Measurements from ENCODE around the gene NKAIN2.

Gene NKAIN2

GRCh38 chr6:124677874-124678273, 874.2 kb downstream of the NKAIN2 start:
- ATAC-seq, result no peak
- TF ChIP-seq, protein P1, sequence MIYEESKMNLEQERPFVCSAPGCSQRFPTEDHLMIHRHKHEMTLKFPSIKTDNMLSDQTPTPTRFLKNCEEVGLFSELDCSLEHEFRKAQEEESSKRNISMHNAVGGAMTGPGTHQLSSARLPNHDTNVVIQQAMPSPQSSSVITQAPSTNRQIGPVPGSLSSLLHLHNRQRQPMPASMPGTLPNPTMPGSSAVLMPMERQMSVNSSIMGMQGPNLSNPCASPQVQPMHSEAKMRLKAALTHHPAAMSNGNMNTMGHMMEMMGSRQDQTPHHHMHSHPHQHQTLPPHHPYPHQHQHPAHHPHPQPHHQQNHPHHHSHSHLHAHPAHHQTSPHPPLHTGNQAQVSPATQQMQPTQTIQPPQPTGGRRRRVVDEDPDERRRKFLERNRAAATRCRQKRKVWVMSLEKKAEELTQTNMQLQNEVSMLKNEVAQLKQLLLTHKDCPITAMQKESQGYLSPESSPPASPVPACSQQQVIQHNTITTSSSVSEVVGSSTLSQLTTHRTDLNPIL (CRISPR knock-in tag; IDR thresholded peaks at IDR 0.05; ENCODE audit: low read depth), result no peak
- TF ChIP-seq, protein P2, sequence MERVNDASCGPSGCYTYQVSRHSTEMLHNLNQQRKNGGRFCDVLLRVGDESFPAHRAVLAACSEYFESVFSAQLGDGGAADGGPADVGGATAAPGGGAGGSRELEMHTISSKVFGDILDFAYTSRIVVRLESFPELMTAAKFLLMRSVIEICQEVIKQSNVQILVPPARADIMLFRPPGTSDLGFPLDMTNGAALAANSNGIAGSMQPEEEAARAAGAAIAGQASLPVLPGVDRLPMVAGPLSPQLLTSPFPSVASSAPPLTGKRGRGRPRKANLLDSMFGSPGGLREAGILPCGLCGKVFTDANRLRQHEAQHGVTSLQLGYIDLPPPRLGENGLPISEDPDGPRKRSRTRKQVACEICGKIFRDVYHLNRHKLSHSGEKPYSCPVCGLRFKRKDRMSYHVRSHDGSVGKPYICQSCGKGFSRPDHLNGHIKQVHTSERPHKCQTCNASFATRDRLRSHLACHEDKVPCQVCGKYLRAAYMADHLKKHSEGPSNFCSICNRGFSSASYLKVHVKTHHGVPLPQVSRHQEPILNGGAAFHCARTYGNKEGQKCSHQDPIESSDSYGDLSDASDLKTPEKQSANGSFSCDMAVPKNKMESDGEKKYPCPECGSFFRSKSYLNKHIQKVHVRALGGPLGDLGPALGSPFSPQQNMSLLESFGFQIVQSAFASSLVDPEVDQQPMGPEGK (CRISPR knock-in tag; IDR thresholded peaks at IDR 0.05; ENCODE audit: borderline replicate concordance), result no peak
- no peak for TF ChIP-seq GLIS3 (CRISPR knock-in tag; IDR thresholded peaks at IDR 0.05)
- no peak for TF ChIP-seq TSHZ2 (CRISPR knock-in tag; IDR thresholded peaks at IDR 0.05)
- no peak for TF ChIP-seq ZFP3 (CRISPR knock-in tag; IDR thresholded peaks at IDR 0.05)
- no peak for TF ChIP-seq SNAI2 (CRISPR knock-in tag; IDR thresholded peaks at IDR 0.05)
- no peak for TF ChIP-seq ZC3H10 (CRISPR knock-in tag; IDR thresholded peaks at IDR 0.05)
- no peak for TF ChIP-seq ZNF70 (CRISPR knock-in tag; IDR thresholded peaks at IDR 0.05)
- TF ChIP-seq, protein P3, sequence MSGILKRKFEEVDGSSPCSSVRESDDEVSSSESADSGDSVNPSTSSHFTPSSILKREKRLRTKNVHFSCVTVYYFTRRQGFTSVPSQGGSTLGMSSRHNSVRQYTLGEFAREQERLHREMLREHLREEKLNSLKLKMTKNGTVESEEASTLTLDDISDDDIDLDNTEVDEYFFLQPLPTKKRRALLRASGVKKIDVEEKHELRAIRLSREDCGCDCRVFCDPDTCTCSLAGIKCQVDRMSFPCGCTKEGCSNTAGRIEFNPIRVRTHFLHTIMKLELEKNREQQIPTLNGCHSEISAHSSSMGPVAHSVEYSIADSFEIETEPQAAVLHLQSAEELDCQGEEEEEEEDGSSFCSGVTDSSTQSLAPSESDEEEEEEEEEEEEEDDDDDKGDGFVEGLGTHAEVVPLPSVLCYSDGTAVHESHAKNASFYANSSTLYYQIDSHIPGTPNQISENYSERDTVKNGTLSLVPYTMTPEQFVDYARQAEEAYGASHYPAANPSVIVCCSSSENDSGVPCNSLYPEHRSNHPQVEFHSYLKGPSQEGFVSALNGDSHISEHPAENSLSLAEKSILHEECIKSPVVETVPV (CRISPR knock-in tag; IDR thresholded peaks at IDR 0.05), result no peak
- no peak for TF ChIP-seq TOX (CRISPR knock-in tag; IDR thresholded peaks at IDR 0.05; ENCODE audit: borderline replicate concordance)
- TF ChIP-seq ISL1 (CRISPR knock-in tag; IDR thresholded peaks at IDR 0.05), result no peak
- no peak for TF ChIP-seq PPARA (CRISPR knock-in tag; IDR thresholded peaks at IDR 0.05; ENCODE audit: borderline replicate concordance)
- TF ChIP-seq CSDC2 (CRISPR knock-in tag; IDR thresholded peaks at IDR 0.05), result no peak
- TF ChIP-seq ZFP30 (CRISPR knock-in tag; IDR thresholded peaks at IDR 0.05), result no peak
- TF ChIP-seq ZNF565 (CRISPR knock-in tag; conservative IDR thresholded peaks at IDR 0.05; ENCODE audit: low read depth), result no peak

GRCh38 chr6:124679387-124679786, 875.7 kb downstream of the NKAIN2 start:
- no peak for TF ChIP-seq ZFP3 (CRISPR knock-in tag; IDR thresholded peaks at IDR 0.05)
- no peak for TF ChIP-seq ISL1 (CRISPR knock-in tag; IDR thresholded peaks at IDR 0.05)
- TF ChIP-seq, protein P2 (CRISPR knock-in tag; IDR thresholded peaks at IDR 0.05; ENCODE audit: borderline replicate concordance), result no peak
- TF ChIP-seq, protein P3 (CRISPR knock-in tag; IDR thresholded peaks at IDR 0.05), result no peak
- TF ChIP-seq TSHZ2 (CRISPR knock-in tag; IDR thresholded peaks at IDR 0.05), result no peak
- TF ChIP-seq PPARA (CRISPR knock-in tag; IDR thresholded peaks at IDR 0.05; ENCODE audit: borderline replicate concordance), result no peak
- TF ChIP-seq OSR1 (CRISPR knock-in tag; IDR thresholded peaks at IDR 0.05), result no peak
- no peak for TF ChIP-seq ZC3H10 (CRISPR knock-in tag; IDR thresholded peaks at IDR 0.05)
- TF ChIP-seq TOX (CRISPR knock-in tag; IDR thresholded peaks at IDR 0.05; ENCODE audit: borderline replicate concordance), result no peak
- TF ChIP-seq, protein P1 (CRISPR knock-in tag; IDR thresholded peaks at IDR 0.05; ENCODE audit: low read depth), result no peak
- no peak for TF ChIP-seq ESRRG (CRISPR knock-in tag; IDR thresholded peaks at IDR 0.05)
- no peak for TF ChIP-seq ZNF565 (CRISPR knock-in tag; conservative IDR thresholded peaks at IDR 0.05; ENCODE audit: low read depth)
- no peak for ATAC-seq
